Measurements from ENCODE around the gene ZNF512B.
"Not testable (repeated sequence)": the region's sequence is repeated elsewhere in the genome, so short reads cannot be mapped to it uniquely, and the experiment has no call there.

ZNF512B gene

DNA sequence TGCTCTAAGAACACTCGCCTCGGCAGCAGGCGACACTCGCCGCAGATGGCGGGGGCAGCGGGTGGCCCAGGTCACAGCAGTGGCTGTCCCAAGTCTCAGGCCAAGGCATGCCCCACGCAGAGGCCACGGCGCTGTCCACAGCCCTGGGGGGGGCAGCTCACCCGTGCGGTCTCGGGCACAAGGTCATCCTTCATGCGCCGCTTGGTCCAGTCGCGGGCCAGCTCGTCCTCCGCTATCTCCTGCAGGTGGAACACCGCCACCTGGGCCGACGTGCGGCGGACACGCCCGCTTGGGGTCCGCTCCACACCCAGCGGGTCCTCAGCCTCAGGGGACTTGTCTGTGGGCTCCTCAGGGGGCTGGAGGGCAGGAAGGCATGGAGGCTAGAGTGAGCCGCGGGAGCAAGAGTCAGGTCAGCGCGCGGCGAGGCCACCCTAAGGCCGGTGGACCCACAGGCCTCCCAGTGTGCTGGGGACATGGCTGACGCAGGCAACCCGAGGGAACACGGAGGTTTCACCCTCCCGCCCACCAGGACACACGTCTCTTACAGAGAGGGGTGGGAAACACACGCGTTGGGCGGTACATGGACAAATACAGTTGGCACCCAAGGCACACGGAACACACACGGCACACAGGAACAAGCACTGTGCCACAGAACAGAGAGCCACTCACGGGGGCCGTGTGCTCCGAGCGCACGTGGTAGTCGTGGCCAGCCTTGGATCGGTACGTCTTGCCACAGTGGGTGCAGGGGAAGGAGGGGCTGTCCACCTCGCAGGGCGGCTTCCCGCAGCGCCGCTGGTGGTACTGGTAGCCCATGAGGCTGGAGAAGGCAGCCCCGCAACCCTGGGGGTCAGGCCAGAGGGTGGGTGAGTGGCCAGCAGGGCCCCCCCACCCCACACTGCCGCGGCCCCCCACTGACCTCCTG lies 7.0 kb downstream of the ZNF512B start:
- peaks cover 71% of the 10 kb centered on the region for H3K36me3 ChIP-seq (ENCODE audit: insufficient read depth, low read length)
- no peak overlapping the region for H3K27ac ChIP-seq (ENCODE audit: low read depth, low read length, poor library complexity, severe bottlenecking)
- H3K79me2 ChIP-seq (ENCODE audit: insufficient read depth, low read length): no peaks in the 10 kb centered on the region
- TF ChIP-seq, protein P1, sequence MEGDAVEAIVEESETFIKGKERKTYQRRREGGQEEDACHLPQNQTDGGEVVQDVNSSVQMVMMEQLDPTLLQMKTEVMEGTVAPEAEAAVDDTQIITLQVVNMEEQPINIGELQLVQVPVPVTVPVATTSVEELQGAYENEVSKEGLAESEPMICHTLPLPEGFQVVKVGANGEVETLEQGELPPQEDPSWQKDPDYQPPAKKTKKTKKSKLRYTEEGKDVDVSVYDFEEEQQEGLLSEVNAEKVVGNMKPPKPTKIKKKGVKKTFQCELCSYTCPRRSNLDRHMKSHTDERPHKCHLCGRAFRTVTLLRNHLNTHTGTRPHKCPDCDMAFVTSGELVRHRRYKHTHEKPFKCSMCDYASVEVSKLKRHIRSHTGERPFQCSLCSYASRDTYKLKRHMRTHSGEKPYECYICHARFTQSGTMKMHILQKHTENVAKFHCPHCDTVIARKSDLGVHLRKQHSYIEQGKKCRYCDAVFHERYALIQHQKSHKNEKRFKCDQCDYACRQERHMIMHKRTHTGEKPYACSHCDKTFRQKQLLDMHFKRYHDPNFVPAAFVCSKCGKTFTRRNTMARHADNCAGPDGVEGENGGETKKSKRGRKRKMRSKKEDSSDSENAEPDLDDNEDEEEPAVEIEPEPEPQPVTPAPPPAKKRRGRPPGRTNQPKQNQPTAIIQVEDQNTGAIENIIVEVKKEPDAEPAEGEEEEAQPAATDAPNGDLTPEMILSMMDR (IDR thresholded peaks at IDR 0.05; ENCODE audit: low read length): no peak
- no peak for TF ChIP-seq EZH2 (IDR thresholded peaks at IDR 0.05; ENCODE audit: borderline replicate concordance, low read length)
- H4K20me1 ChIP-seq (ENCODE audit: insufficient read depth, low read length): no peaks in the 10 kb centered on the region
- H3K4me2 ChIP-seq (ENCODE audit: low read length): no peak overlapping the region
- no peaks in the 10 kb centered on the region for H3K9me2 ChIP-seq (ENCODE audit: low read depth, low read length)
- no peaks in the 10 kb centered on the region for H3K27me3 ChIP-seq (ENCODE audit: insufficient read depth, low read length)
- no peaks in the 10 kb centered on the region for H3F3A ChIP-seq (ENCODE audit: insufficient read depth, low read length)
- H3K4me1 ChIP-seq (ENCODE audit: insufficient read depth, low read length, severe bottlenecking): peaks cover 7% of the 10 kb centered on the region
- no peaks in the 10 kb centered on the region for H3K9me3 ChIP-seq (ENCODE audit: low read length)
- no peak overlapping the region for H3K4me3 ChIP-seq (ENCODE audit: low read depth, low read length, poor library complexity, severe bottlenecking)
- H2AFZ ChIP-seq (ENCODE audit: low read length): no peak overlapping the region
- H3K9ac ChIP-seq (ENCODE audit: low read length): no peak overlapping the region

DNA sequence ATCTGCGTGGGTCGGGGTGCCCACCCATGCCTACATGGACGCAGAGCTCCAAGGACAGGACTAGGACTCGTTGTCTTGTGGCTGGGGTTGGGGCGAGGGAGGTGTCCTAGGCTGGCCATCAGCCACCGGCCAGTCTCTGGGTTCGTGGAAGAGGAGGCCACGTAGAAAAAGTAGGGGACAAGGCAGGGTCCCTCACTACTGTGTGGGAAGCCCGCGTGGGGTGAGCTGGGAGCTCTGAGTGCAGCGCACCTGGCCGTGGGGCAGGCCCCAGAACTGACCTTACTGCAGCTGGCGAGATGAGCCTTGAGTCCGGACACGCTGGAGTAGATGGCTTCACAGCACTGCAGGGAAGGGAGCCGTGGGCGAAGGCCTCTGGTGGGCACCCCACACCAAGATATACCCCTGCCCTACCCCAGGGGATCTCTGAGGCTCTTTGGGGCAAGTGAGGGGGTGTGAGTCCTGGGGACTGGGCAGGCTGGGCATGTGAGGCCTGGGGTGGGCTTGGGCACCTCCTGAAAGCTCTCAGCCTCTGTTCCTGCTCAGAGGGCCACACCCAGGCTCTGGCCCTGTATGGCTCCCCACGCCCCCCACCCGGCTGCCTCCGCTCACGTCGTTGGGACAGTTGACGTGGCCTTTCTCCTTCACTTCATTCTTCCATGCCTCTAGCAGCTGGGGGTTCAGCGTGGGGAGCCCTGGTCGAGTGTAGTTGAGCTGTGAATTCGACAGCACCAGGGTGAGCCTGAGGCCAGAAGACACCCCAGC lies 7.9 kb downstream of the ZNF512B start:
- Histone ChIP-seq H3K9me3 (ENCODE audit: low read length) (no peaks in the 10 kb centered on the region), H2AFZ (ENCODE audit: low read length) (no peak overlapping the region), H3K9me2 (ENCODE audit: low read depth, low read length) (no peaks in the 10 kb centered on the region), H3K36me3 (ENCODE audit: insufficient read depth, low read length) (peaks cover 62% of the 10 kb centered on the region), H3K79me2 (ENCODE audit: insufficient read depth, low read length) (no peaks in the 10 kb centered on the region), H3K4me3 (ENCODE audit: low read depth, low read length, poor library complexity, severe bottlenecking) (no peak overlapping the region), H3F3A (ENCODE audit: insufficient read depth, low read length) (no peaks in the 10 kb centered on the region), H3K4me2 (ENCODE audit: low read length) (no peak overlapping the region), H3K9ac (ENCODE audit: low read length) (no peak overlapping the region), H3K27ac (ENCODE audit: low read depth, low read length, poor library complexity, severe bottlenecking) (no peak overlapping the region), H4K20me1 (ENCODE audit: insufficient read depth, low read length) (no peaks in the 10 kb centered on the region), H3K27me3 (ENCODE audit: insufficient read depth, low read length) (no peaks in the 10 kb centered on the region), H3K4me1 (ENCODE audit: insufficient read depth, low read length, severe bottlenecking) (peaks cover 15% of the 10 kb centered on the region)
- no peak for TF ChIP-seq EZH2 (IDR thresholded peaks at IDR 0.05; ENCODE audit: borderline replicate concordance, low read length)
- TF ChIP-seq, protein P1 (IDR thresholded peaks at IDR 0.05; ENCODE audit: low read length): no peak

DNA sequence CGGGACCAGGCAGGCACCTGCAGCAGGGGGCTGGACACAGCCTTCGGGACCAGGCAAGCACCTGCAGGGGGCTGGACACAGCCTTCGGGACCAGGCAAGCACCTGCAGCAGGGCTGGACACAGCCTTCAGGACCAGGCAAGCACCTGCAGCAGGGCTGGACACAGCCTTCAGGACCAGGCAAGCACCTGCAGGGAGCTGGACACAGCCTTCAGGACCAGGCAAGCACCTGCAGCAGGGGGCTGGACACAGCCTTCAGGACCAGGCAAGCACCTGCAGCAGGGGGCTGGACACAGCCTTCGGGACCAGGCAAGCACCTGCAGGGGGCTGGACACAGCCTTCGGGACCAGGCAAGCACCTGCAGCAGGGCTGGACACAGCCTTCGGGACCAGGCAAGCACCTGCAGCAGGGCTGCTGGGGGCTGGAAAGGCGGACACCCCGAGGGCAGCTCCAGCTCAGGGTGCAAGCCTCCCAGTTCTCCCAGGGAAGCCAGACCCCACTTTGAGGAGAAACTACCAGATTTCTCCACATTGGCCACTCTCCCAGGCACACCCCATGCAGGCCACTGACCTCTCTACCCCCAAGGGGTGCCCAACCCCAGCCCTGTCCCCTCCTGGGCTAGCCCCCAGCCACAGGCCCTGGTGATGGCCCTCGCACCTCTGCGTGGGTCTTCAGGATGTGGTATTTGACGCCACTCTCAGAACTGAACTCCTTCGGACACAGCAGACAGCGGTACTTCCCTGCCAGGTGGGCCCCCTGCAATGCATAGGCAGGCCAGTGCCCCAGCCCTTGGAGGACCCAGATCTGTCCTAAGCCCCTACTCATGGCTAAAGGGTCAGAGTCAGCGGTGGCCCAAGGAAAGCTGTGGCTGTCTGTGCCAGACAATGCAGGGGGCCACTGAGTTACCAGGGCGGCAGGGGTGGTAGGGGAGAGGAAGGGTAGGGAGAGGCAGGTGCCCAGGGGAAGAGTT lies 8.8 kb downstream of the ZNF512B start:
- H3K9me2 ChIP-seq (ENCODE audit: low read depth, low read length); H3F3A ChIP-seq (ENCODE audit: insufficient read depth, low read length): not testable (repeated sequence)
- peaks cover 19% of the 10 kb centered on the region for H3K4me1 ChIP-seq (ENCODE audit: insufficient read depth, low read length, severe bottlenecking)

More for the DNA sequence above, 8.8 kb downstream of the ZNF512B start:
- peaks cover 53% of the 10 kb centered on the region for H3K36me3 ChIP-seq (ENCODE audit: insufficient read depth, low read length)
- not testable (repeated sequence) for H3K4me3 ChIP-seq (ENCODE audit: low read depth, low read length, poor library complexity, severe bottlenecking); H3K4me2 ChIP-seq (ENCODE audit: low read length); H3K79me2 ChIP-seq (ENCODE audit: insufficient read depth, low read length); H3K27ac ChIP-seq (ENCODE audit: low read depth, low read length, poor library complexity, severe bottlenecking); H3K9ac ChIP-seq (ENCODE audit: low read length); H3K9me3 ChIP-seq (ENCODE audit: low read length); H2AFZ ChIP-seq (ENCODE audit: low read length); H3K27me3 ChIP-seq (ENCODE audit: insufficient read depth, low read length); H4K20me1 ChIP-seq (ENCODE audit: insufficient read depth, low read length)

Data from OCI-LY1 (cell line).